Stomach (tissue), 9 donors: ENCODE data around the gene IQSEC1. TPM values are rescaled to one million over a fixed set of nuclear protein-coding genes. Genes with fewer than 3 reads are reported as not detected.
A peak's percentile ranks its signal among the peaks of the same experiment; 100 is the strongest.

Experiments
- DNase-seq, 2 donors: peaks; one replicate each; pipeline versions ENCODE4 v3.0.0 to v3.0.0-alpha.2; 2013 to 2019
- H3K27ac ChIP-seq, 5 donors: fragments of 200-600 bp in 4 of 5; sonication (generic) in 4 of 5; one replicate each; pipeline ENCODE4 v1.5.1; 2013 to 2019; ENCODE audit warnings: mild to moderate bottlenecking in 1 of 5, moderate library complexity in 1 of 5
- H3K27me3 ChIP-seq, 3 donors: fragments of 200-600 bp; sonication (generic); one replicate each; pipeline ENCODE4 v1.5.1; 2017 to 2019; ENCODE audit warnings: mixed run types in 1 of 3
- H3K36me3 ChIP-seq, 4 donors: fragments of 200-600 bp; sonication (generic); 1 replicate in 3 of 4; 2 replicates in 1 of 4; pipeline ENCODE4 v1.5.1; 2016 to 2019
- H3K4me1 ChIP-seq, 4 donors: fragments of 200-600 bp; sonication (generic); one replicate each; pipeline ENCODE4 v1.5.1; 2016 to 2019
- H3K4me3 ChIP-seq, 4 donors: fragments of 200-600 bp; sonication (generic) in 3 of 4; one replicate each; pipeline ENCODE4 v1.5.1; 2016 to 2019; ENCODE audit warnings: mild to moderate bottlenecking in 1 of 4
- H3K9me3 ChIP-seq, 4 donors: fragments of 200-600 bp; sonication (generic); one replicate each; pipeline ENCODE4 v1.5.1; 2016 to 2019
- EP300 ChIP-seq: sonication (generic); formaldehyde crosslinking; IDR thresholded peaks from one replicate; pipeline ENCODE4 v1.6.1; 2017; ENCODE audit warnings: antibody characterized with exemption
- POLR2A ChIP-seq, 4 donors: fragments of 450-650 bp; IDR thresholded peaks; one replicate each; pipeline ENCODE4 v1.6.1; 2016; ENCODE audit warnings: antibody characterized with exemption in 4 of 4, control low read depth in 2 of 4, mild to moderate bottlenecking in 1 of 4, moderate library complexity in 1 of 4
- POLR2AphosphoS5 ChIP-seq, 3 donors: sonication (generic); formaldehyde crosslinking; IDR thresholded peaks; one replicate each; pipeline ENCODE4 v1.6.1; 2016; ENCODE audit warnings: antibody characterized with exemption in 3 of 3
- WGBS, 5 donors: extraction: QIAGEN DNeasy Blood & Tissue Kit in 3 of 5; methylation state at CpG; one replicate each; pipeline versions ENCODE4 v1.1.5 to v1.1.7; 2013 to 2018; 5-methylcytosine and 5-hydroxymethylcytosine counted together
- intact Hi-C: fragments of 100-400 bp; cut with DNase I; formaldehyde crosslinking; loops from one replicate; pipeline ENCODE4 v1.15.1; 2023; ENCODE audit warnings: low total_unique reads
- polyA plus RNA-seq, 3 donors: library from polyadenylated mRNA; stranded (reverse); fragments of 200-250 nt; gene quantifications; one replicate each; pipeline ENCODE4 v1.2.3, GENCODE V29; 2013
- total RNA-seq, 5 donors: library from RNA; depleted of rRNA; stranded (reverse); fragments of >200 nt; gene quantifications; one replicate each; pipeline versions ENCODE4 v1.1.0 to v1.2.3, GENCODE V29; 2014 to 2016
- TF ChIP-seq, protein P1 (sequence below), 7 experiments: fragments of 450-650 bp in 4 of 7; fragments of 200-600 bp in 3 of 7; sonication (generic) in 3 of 7; IDR thresholded peaks; one replicate each; pipeline ENCODE4 v1.5.1; 2016 to 2019; ENCODE audit warnings: antibody characterized with exemption in 7 of 7, control low read depth in 2 of 7, mild to moderate bottlenecking in 1 of 7
- donor health status: healthy with polysubstance abuse.
- donor health status: Bipolar disorder and iron deficiency.
- donor health status: healthy.

The IQSEC1 gene
- total and polyA plus RNA-seq, 8 donors = 6.7 to 46.9 (median 20.8) TPM

DNA sequence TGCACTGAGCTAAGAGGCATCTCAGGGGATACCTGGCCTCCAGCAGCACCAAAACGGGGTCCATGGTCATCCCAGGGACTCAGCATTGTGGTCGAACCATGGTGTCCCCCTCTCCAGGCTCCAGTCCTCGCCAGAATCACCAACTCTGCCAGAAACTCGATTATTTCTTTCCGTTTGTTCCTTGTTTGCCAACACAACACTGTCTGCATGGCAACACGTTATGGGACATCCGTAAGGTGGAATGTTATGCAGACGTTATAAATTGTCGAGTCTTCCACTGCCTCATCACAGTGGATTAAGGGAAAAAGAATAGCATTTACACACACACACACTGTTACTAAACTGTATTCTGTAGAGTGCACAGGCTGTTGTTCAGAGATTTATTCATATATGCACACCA lies 179.4 kb downstream of the IQSEC1 start:
- peaks cover 0 to 18% (median 16%) of the 10 kb centered on the region in 4 donors for H3K36me3 ChIP-seq
- no peaks in the 10 kb centered on the region for H3K9me3 ChIP-seq
- WGBS, 5 donors = 40 to 56% (median 44%) methylated on average over 9 of the region's 9 CpGs
- no peak for DNase-seq
- H3K27ac ChIP-seq = no peak overlapping the region
- TF ChIP-seq, protein P1, sequence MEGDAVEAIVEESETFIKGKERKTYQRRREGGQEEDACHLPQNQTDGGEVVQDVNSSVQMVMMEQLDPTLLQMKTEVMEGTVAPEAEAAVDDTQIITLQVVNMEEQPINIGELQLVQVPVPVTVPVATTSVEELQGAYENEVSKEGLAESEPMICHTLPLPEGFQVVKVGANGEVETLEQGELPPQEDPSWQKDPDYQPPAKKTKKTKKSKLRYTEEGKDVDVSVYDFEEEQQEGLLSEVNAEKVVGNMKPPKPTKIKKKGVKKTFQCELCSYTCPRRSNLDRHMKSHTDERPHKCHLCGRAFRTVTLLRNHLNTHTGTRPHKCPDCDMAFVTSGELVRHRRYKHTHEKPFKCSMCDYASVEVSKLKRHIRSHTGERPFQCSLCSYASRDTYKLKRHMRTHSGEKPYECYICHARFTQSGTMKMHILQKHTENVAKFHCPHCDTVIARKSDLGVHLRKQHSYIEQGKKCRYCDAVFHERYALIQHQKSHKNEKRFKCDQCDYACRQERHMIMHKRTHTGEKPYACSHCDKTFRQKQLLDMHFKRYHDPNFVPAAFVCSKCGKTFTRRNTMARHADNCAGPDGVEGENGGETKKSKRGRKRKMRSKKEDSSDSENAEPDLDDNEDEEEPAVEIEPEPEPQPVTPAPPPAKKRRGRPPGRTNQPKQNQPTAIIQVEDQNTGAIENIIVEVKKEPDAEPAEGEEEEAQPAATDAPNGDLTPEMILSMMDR (IDR thresholded peaks at IDR 0.05) = no peak
- TF ChIP-seq EP300 (no peak), POLR2A (IDR thresholded peaks at IDR 0.05) (no peak), POLR2AphosphoS5 (IDR thresholded peaks at IDR 0.05) (no peak)
- intact Hi-C loops = no loop called here
- H3K4me1 ChIP-seq = peaks cover 0 to 37% (median 21%) of the 10 kb centered on the region in 4 donors
- peaks cover 0 to 12% (median 0%) of the 10 kb centered on the region in 3 donors for H3K27me3 ChIP-seq
- H3K4me3 ChIP-seq = no peak overlapping the region

DNA sequence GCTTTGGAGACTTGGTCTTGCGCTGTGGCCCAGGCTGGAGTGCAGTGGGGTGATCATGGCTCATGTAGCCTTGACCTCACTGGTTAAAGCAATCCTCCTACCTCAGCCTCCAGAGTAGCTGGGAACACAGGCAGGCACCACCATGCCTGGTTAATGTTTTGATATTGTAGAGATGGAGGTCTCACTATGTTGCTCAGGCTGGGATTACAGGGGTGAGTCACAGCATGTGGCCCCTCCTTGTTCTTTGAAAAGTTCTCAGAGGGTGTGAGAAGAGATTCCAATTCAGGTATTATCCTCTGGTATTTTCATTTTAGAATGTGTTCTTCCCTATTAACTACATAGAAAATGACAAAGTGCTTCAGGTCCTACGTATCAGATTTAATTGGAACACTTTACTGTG lies 180.0 kb downstream of the IQSEC1 start:
- no peaks in the 10 kb centered on the region for H3K9me3 ChIP-seq
- WGBS, 5 donors = 61 to 75% (median 65%) methylated on average over 2 of the region's 2 CpGs
- H3K4me1 ChIP-seq = peaks cover 0 to 37% (median 21%) of the 10 kb centered on the region in 4 donors
- H3K27ac ChIP-seq = no peak overlapping the region
- no peak for DNase-seq
- intact Hi-C loops = no loop called here
- peaks cover 0 to 12% (median 10%) of the 10 kb centered on the region in 4 donors for H3K36me3 ChIP-seq
- H3K27me3 ChIP-seq = peaks cover 0 to 14% (median 0%) of the 10 kb centered on the region in 3 donors
- H3K4me3 ChIP-seq = no peak overlapping the region
- TF ChIP-seq, protein P1 (IDR thresholded peaks at IDR 0.05) = no peak
- TF ChIP-seq POLR2A (IDR thresholded peaks at IDR 0.05) (no peak), POLR2AphosphoS5 (IDR thresholded peaks at IDR 0.05) (no peak), EP300 (no peak)

DNA sequence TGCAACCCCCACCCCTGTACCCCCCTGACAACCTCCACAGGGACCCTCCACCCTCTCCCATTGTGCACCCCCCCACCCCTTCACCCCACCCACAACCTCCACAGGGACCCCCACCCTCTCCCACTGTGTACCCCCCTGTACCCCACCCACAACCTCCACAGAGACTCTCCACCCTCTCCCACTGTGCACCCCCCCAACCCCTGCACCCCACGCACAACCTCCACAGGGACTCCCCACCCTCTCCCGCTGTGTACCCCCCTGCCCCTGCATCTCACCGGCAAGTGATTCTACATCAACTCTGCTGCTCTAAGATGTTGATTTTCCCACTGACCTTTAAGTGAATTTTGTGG lies 180.4 kb downstream of the IQSEC1 start:
- Histone ChIP-seq H3K4me3 (no peak overlapping the region), H3K27ac (no peak overlapping the region), H3K27me3 (peaks cover 0 to 14% (median 0%) of the 10 kb centered on the region in 3 donors), H3K4me1 (peaks cover 0 to 37% (median 21%) of the 10 kb centered on the region in 4 donors), H3K9me3 (no peaks in the 10 kb centered on the region), H3K36me3 (peaks cover 0 to 8% (median 7%) of the 10 kb centered on the region in 4 donors)
- 55 to 79% (median 59%) methylated on average over 3 of the region's 3 CpGs for WGBS, 5 donors
- TF ChIP-seq POLR2A (IDR thresholded peaks at IDR 0.05) (no peak), EP300 (no peak), POLR2AphosphoS5 (IDR thresholded peaks at IDR 0.05) (no peak)
- TF ChIP-seq, protein P1 (IDR thresholded peaks at IDR 0.05) = no peak
- DNase-seq = no peak
- intact Hi-C loops = no loop called here

DNA sequence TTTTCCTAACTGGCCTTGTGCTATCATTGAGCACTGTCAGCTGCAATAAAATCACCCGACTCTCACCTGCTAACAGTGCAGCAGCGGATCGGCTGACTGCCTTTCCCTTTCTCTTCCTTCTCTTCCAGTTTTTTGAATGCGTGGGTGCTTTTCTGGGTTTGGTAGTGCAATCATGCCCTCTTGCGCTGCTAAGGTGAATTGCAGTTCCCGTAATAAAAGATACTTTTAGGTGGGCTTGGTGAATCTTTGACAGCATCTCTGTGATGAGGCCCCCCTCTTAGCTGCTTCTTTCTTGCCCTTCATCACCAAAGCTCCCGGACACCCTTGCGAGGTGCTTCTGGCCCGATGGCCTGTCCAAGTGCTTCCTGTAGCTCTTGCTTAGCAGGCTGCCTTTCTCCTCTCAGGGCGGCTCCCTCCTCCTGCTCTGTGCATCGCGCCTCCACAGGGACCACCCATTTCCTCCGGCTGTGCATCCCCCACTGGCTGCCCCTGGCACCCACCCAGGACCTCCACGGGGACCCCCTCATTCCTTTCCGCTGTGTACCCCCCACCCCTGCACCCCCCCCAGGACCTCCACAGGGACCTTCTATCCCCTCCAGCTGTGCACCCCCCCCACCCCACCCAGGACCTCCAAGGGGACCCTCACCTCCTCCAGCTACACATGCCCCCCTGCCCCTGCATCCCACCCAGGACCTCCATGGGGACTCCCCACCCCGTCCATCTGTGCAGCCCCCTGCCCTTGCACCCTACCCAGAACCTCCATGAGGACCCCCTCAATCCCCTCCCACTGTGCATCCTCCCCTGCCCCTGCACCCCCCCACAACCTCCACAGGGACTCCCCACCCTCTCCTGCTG lies 181.0 kb downstream of the IQSEC1 start:
- peaks cover 0 to 3% (median 1%) of the 10 kb centered on the region in 4 donors for H3K36me3 ChIP-seq
- H3K9me3 ChIP-seq = no peaks in the 10 kb centered on the region
- DNase-seq = peak; percentile 44 to 85
- intact Hi-C loops = no loop called here
- H3K27ac ChIP-seq = peak overlapping the region in 1 of 5 donors; percentile 7
- H3K27me3 ChIP-seq = peaks cover 0 to 14% (median 0%) of the 10 kb centered on the region in 3 donors
- peak overlapping the region; percentile 19 to 28 (median 26) for H3K4me3 ChIP-seq
- peaks cover 0 to 32% (median 21%) of the 10 kb centered on the region in 4 donors for H3K4me1 ChIP-seq
- TF ChIP-seq POLR2AphosphoS5 (IDR thresholded peaks at IDR 0.05) (peak in 1 of 3 donors; percentile 56), POLR2A (IDR thresholded peaks at IDR 0.05) (no peak)
- TF ChIP-seq, protein P1 (IDR thresholded peaks at IDR 0.05) = peak in 5 of 7 experiments; percentile 82 to 90 (median 88)
- WGBS, 5 donors = 12 to 18% (median 12%) methylated on average over 15 to 16 of the region's 16 CpGs
